H9 (cell line): Measurements from ENCODE around the gene BTBD7. TPM values are rescaled to one million over a fixed set of nuclear protein-coding genes. Genes with fewer than 3 reads are reported as not detected.

Experiments
- DNase-seq: peaks from one replicate; pipeline ENCODE4 v3.0.0-alpha.2; 2017
- H2AFZ ChIP-seq: one replicate; pipeline ENCODE4 v1.6.1; 2013; ENCODE audit warnings: mild to moderate bottlenecking, low read length, control low read depth, moderate library complexity
- H2AK5ac ChIP-seq: 2 replicates; pipeline ENCODE4 v1.6.1; 2013; ENCODE audit warnings: low read length, control low read depth, mixed read lengths; ENCODE audit not compliant: insufficient read length
- H2BK120ac ChIP-seq: one replicate; pipeline ENCODE4 v1.6.1; 2013; ENCODE audit warnings: low read depth, mild to moderate bottlenecking, low read length, control low read depth, inconsistent platforms; ENCODE audit not compliant: poor library complexity, severe bottlenecking
- H2BK12ac ChIP-seq: 2 replicates; pipeline ENCODE4 v1.6.1; 2013; ENCODE audit warnings: low read length, control low read depth, mixed read lengths, low read depth; ENCODE audit not compliant: insufficient read length
- H2BK15ac ChIP-seq: 2 replicates; pipeline ENCODE4 v1.6.1; 2013; ENCODE audit warnings: low read depth, low read length, control low read depth
- H2BK20ac ChIP-seq: one replicate; pipeline ENCODE4 v1.6.1; 2013; ENCODE audit warnings: low read depth, mild to moderate bottlenecking, low read length, control low read depth, inconsistent platforms; ENCODE audit not compliant: poor library complexity, severe bottlenecking
- H2BK5ac ChIP-seq: 2 replicates; pipeline ENCODE4 v1.6.1; 2013; ENCODE audit warnings: low read length, control low read depth, mixed read lengths; ENCODE audit not compliant: insufficient read length
- H3K14ac ChIP-seq: 2 replicates; pipeline ENCODE4 v1.6.1; 2013; ENCODE audit warnings: low read length, control low read depth; ENCODE audit not compliant: insufficient read depth
- H3K18ac ChIP-seq: 2 replicates; pipeline ENCODE4 v1.6.1; 2013; ENCODE audit warnings: low read depth, mild to moderate bottlenecking, mixed read lengths, low read length, control low read depth; ENCODE audit not compliant: insufficient read length
- H3K23ac ChIP-seq: 2 replicates; pipeline ENCODE4 v1.6.1; 2013; ENCODE audit warnings: low read length, control low read depth, mixed read lengths, low read depth; ENCODE audit not compliant: insufficient read length
- H3K23me2 ChIP-seq: 2 replicates; pipeline ENCODE4 v1.6.1; 2013; ENCODE audit warnings: low read depth, mild to moderate bottlenecking, mixed read lengths, low read length, control low read depth; ENCODE audit not compliant: insufficient read length, poor library complexity, severe bottlenecking
- H3K27ac ChIP-seq: 2 replicates; pipeline ENCODE4 v1.5.1; 2013; ENCODE audit warnings: low read length, control low read depth, mixed read lengths, low read depth; ENCODE audit not compliant: insufficient read length
- H3K27me3 ChIP-seq: 2 replicates; pipeline ENCODE4 v1.6.1; 2013; ENCODE audit warnings: low read length, control low read depth, inconsistent platforms; ENCODE audit not compliant: insufficient read depth
- H3K4ac ChIP-seq: 2 replicates; pipeline ENCODE4 v1.6.1; 2013; ENCODE audit warnings: low read depth, mild to moderate bottlenecking, control low read depth, inconsistent platforms, low read length, moderate library complexity
- H3K4me1 ChIP-seq: 2 replicates; pipeline ENCODE4 v1.6.1; 2013; ENCODE audit warnings: low read length, control low read depth, inconsistent platforms; ENCODE audit not compliant: insufficient read depth
- H3K4me2 ChIP-seq: 2 replicates; pipeline ENCODE4 v1.6.1; 2013; ENCODE audit warnings: low read length, control low read depth, mixed read lengths; ENCODE audit not compliant: insufficient read length, insufficient read depth
- H3K56ac ChIP-seq: 2 replicates; pipeline ENCODE4 v1.6.1; 2013; ENCODE audit warnings: low read depth, mild to moderate bottlenecking, mixed read lengths, low read length, control low read depth; ENCODE audit not compliant: insufficient read length
- H3K79me1 ChIP-seq: 2 replicates; pipeline ENCODE4 v1.6.1; 2013; ENCODE audit warnings: low read depth, mild to moderate bottlenecking, moderate library complexity, low read length, control low read depth, inconsistent platforms; ENCODE audit not compliant: insufficient read depth, poor library complexity, severe bottlenecking
- H3K79me2 ChIP-seq: 2 replicates; pipeline ENCODE4 v1.6.1; 2013; ENCODE audit warnings: low read length, control low read depth, inconsistent platforms; ENCODE audit not compliant: insufficient read depth
- H3K9ac ChIP-seq: 2 replicates; pipeline ENCODE4 v1.6.1; 2013; ENCODE audit warnings: low read length, control low read depth, mixed read lengths; ENCODE audit not compliant: insufficient read length; ENCODE audit errors: extremely low read depth
- H3K9me3 ChIP-seq: one replicate; pipeline ENCODE4 v1.6.1; 2013; ENCODE audit warnings: low read depth, low read length, inconsistent platforms; ENCODE audit not compliant: control insufficient read depth
- H3T11ph ChIP-seq: one replicate; pipeline ENCODE4 v1.6.1; 2013; ENCODE audit warnings: mild to moderate bottlenecking, low read length, control low read depth, inconsistent platforms
- H4K20me1 ChIP-seq: one replicate; pipeline ENCODE4 v1.6.1; 2013; ENCODE audit not compliant: control insufficient read depth, insufficient read length, insufficient read depth
- H4K5ac ChIP-seq: 2 replicates; pipeline ENCODE4 v1.6.1; 2013; ENCODE audit warnings: low read depth, mild to moderate bottlenecking, mixed read lengths, low read length, control low read depth; ENCODE audit not compliant: insufficient read length
- H4K8ac ChIP-seq: replicated peaks from 2 replicates; pipeline ENCODE4 v1.6.1; 2013; ENCODE audit warnings: low read length, control low read depth, mixed read lengths, low read depth; ENCODE audit not compliant: insufficient read length
- H4K91ac ChIP-seq: 2 replicates; pipeline ENCODE4 v1.6.1; 2013; ENCODE audit warnings: low read depth, mild to moderate bottlenecking, moderate library complexity, mixed read lengths, low read length, control low read depth; ENCODE audit not compliant: insufficient read length
- H3K27ac Mint-ChIP-seq, 3 experiments: 2 replicates in 2 of 3; 3 replicates in 1 of 3; pipeline ENCODE4 v1.8.0; 2020 to 2021; ENCODE audit warnings: mixed read lengths in 3 of 3, mild to moderate bottlenecking in 1 of 3, moderate library complexity in 1 of 3
- H3K27me3 Mint-ChIP-seq: 2 replicates; pipeline ENCODE4 v1.8.0; 2021; ENCODE audit warnings: low read depth, mild to moderate bottlenecking, moderate library complexity, mixed read lengths
- H3K36me3 Mint-ChIP-seq, 3 experiments: 2 replicates in 2 of 3; 3 replicates in 1 of 3; pipeline ENCODE4 v1.8.0; 2020 to 2021; ENCODE audit warnings: low read depth in 3 of 3, mixed read lengths in 3 of 3; ENCODE audit not compliant: insufficient read depth in 1 of 3
- H3K4me1 Mint-ChIP-seq, 2 experiments: 2 replicates each; pipeline ENCODE4 v1.8.0; 2020; ENCODE audit warnings: mixed read lengths in 2 of 2
- H3K4me3 Mint-ChIP-seq, 2 experiments: 2 replicates in 1 of 2; 3 replicates in 1 of 2; pipeline ENCODE4 v1.8.0; 2020 to 2021; ENCODE audit warnings: mild to moderate bottlenecking in 2 of 2, mixed read lengths in 2 of 2, moderate library complexity in 1 of 2
- H3K9me3 Mint-ChIP-seq, 2 experiments: 2 replicates in 1 of 2; 3 replicates in 1 of 2; pipeline ENCODE4 v1.8.0; 2020; ENCODE audit warnings: mild to moderate bottlenecking in 2 of 2, mixed read lengths in 2 of 2, moderate library complexity in 1 of 2
- WGBS: extraction: QIAGEN DNeasy Blood & Tissue Kit; methylation state at CpG from one replicate; pipeline ENCODE4 v1.1.7; 2013; ENCODE audit warnings: missing lambda C conversion rate, low lambda C conversion rate, mixed read lengths; ENCODE audit not compliant: insufficient read length; ENCODE audit errors: extremely low coverage; 5-methylcytosine and 5-hydroxymethylcytosine counted together
- total RNA-seq: library from RNA; stranded (reverse); gene quantifications from 2 replicates; pipeline ENCODE4 v1.2.1, GENCODE V29; 2021
- TF ChIP-seq, protein P1 (sequence below): fragments of 200-600 bp; sonication (generic); conservative IDR thresholded peaks from 3 replicates; pipeline ENCODE4 v1.8.0; 2021; ENCODE audit warnings: antibody characterized with exemption, mild to moderate bottlenecking

The BTBD7 gene
- total RNA-seq, 1 experiment from 2014 or later: 44.1 TPM

DNA sequence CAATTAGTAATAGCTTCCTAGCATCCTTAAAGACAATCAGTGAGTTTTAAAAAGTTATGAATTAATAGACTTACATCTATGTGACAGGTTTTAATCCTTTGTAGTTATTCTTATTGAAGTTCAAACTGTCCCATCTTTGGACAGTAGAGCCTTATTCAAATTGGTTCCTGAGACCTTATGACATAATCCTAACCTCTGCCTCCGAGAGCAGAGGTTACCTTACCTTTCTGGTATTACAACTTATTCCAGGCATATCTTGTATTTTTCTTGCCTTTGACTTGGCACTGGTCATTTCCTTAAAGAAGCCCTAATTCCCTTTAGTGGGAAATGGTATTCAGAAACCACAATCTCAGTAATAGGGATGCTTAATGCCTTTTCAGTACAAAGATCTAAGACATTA lies 21.8 kb downstream of the BTBD7 start:
- no peak overlapping the region for H3K27ac Mint-ChIP-seq
- H3K4me1 Mint-ChIP-seq: peaks cover 4 to 7% of the 10 kb centered on the region in 2 experiments; a peak in 3 of 4 replicates
- Histone ChIP-seq H2AK5ac (no peak overlapping the region), H2BK12ac (no peak overlapping the region), H3K14ac (no peak overlapping the region), H3K9me3 (no peaks in the 10 kb centered on the region), H3K23ac (no peak overlapping the region), H3K27me3 (no peaks in the 10 kb centered on the region), H2BK5ac (no peak overlapping the region), H4K91ac (no peak overlapping the region), H3K4me1 (no peaks in the 10 kb centered on the region), H2BK120ac (no peak overlapping the region), H3K56ac (no peak overlapping the region), H4K5ac (no peak overlapping the region), H2AFZ (no peak overlapping the region), H3T11ph (no peak overlapping the region), H2BK15ac (no peak overlapping the region), H3K4me2 (no peak overlapping the region), H3K9ac (no peak overlapping the region), H4K8ac (no peak overlapping the region), H2BK20ac (no peak overlapping the region), H3K18ac (no peak overlapping the region), H3K27ac (no peak overlapping the region), H3K23me2 (no peaks in the 10 kb centered on the region), H3K79me2 (peaks cover 3% of the 10 kb centered on the region; the same call in 1 of the 2 replicates), H4K20me1 (no peaks in the 10 kb centered on the region), H3K79me1 (no peaks in the 10 kb centered on the region), H3K4ac (no peak overlapping the region)
- no peak overlapping the region for H3K4me3 Mint-ChIP-seq
- no peaks in the 10 kb centered on the region for H3K9me3 Mint-ChIP-seq
- H3K27me3 Mint-ChIP-seq: no peaks in the 10 kb centered on the region
- no peak for DNase-seq
- H3K36me3 Mint-ChIP-seq: no peaks in the 10 kb centered on the region; a peak in 1 of 7 replicates
- no CpG with 5 or more reads among the region's 1 CpG for WGBS
- TF ChIP-seq, protein P1, sequence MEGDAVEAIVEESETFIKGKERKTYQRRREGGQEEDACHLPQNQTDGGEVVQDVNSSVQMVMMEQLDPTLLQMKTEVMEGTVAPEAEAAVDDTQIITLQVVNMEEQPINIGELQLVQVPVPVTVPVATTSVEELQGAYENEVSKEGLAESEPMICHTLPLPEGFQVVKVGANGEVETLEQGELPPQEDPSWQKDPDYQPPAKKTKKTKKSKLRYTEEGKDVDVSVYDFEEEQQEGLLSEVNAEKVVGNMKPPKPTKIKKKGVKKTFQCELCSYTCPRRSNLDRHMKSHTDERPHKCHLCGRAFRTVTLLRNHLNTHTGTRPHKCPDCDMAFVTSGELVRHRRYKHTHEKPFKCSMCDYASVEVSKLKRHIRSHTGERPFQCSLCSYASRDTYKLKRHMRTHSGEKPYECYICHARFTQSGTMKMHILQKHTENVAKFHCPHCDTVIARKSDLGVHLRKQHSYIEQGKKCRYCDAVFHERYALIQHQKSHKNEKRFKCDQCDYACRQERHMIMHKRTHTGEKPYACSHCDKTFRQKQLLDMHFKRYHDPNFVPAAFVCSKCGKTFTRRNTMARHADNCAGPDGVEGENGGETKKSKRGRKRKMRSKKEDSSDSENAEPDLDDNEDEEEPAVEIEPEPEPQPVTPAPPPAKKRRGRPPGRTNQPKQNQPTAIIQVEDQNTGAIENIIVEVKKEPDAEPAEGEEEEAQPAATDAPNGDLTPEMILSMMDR: no peak
